ENCODE data around the gene IFI16.
"Not testable (repeated sequence)": the region's sequence is repeated elsewhere in the genome, so short reads cannot be mapped to it uniquely, and the experiment has no call there.

Gene IFI16

GRCh38 chr1:159015440-159015909 lies 5.8 kb downstream of the IFI16 start:
- ChIA-PET POLR2A (no interaction called here), CTCF (no interaction called here)
- DNase-seq (ENCODE audit: extremely low spot score): no peak
- no peak for TF ChIP-seq SUZ12 (IDR thresholded peaks at IDR 0.05)
- TF ChIP-seq ELF4 (IDR thresholded peaks at IDR 0.05): no peak
- no peak for TF ChIP-seq L3MBTL2 (conservative IDR thresholded peaks at IDR 0.05)
- TF ChIP-seq HDGF (IDR thresholded peaks at IDR 0.05; ENCODE audit: borderline replicate concordance): no peak
- TF ChIP-seq TARDBP (IDR thresholded peaks at IDR 0.05): no peak
- TF ChIP-seq CTBP1 (IDR thresholded peaks at IDR 0.05; ENCODE audit: borderline replicate concordance): no peak
- TF ChIP-seq BHLHE40 (IDR thresholded peaks at IDR 0.05; ENCODE audit: borderline replicate concordance): no peak
- no peak for TF ChIP-seq FOXK2 (IDR thresholded peaks at IDR 0.05)
- TF ChIP-seq SP1 (IDR thresholded peaks at IDR 0.05): no peak
- no peak for TF ChIP-seq FOXM1 (IDR thresholded peaks at IDR 0.05; ENCODE audit: borderline replicate concordance)
- no peak for TF ChIP-seq PKNOX1 (IDR thresholded peaks at IDR 0.05)
- TF ChIP-seq ZNF384 (IDR thresholded peaks at IDR 0.05): no peak
- TF ChIP-seq NFRKB (IDR thresholded peaks at IDR 0.05): no peak
- no peak for TF ChIP-seq LEF1 (IDR thresholded peaks at IDR 0.05; ENCODE audit: borderline replicate concordance)
- no peak for TF ChIP-seq FOXA1 (IDR thresholded peaks at IDR 0.05)
- no peak for TF ChIP-seq ARNT (IDR thresholded peaks at IDR 0.05)

- POLR2A ChIA-PET: no interaction called here
- CTCF ChIA-PET: no interaction called here
- no peak for DNase-seq (ENCODE audit: extremely low spot score)
- TF ChIP-seq HDGF (IDR thresholded peaks at IDR 0.05; ENCODE audit: borderline replicate concordance) (no peak), ARNT (IDR thresholded peaks at IDR 0.05) (no peak), FOXM1 (IDR thresholded peaks at IDR 0.05; ENCODE audit: borderline replicate concordance) (no peak), FOXA1 (IDR thresholded peaks at IDR 0.05) (no peak), FOXK2 (IDR thresholded peaks at IDR 0.05) (no peak), NFRKB (IDR thresholded peaks at IDR 0.05) (no peak), CTBP1 (IDR thresholded peaks at IDR 0.05; ENCODE audit: borderline replicate concordance) (no peak), ELF4 (IDR thresholded peaks at IDR 0.05) (no peak), ZNF384 (IDR thresholded peaks at IDR 0.05) (no peak)
Observed at GRCh38 chr1:159023723-159024122, 14.0 kb downstream of the IFI16 start.

GRCh38 chr1:159025043-159025442 lies 15.3 kb downstream of the IFI16 start:
- POLR2A ChIA-PET: no interaction called here
- TF ChIP-seq ARNT (IDR thresholded peaks at IDR 0.05) (no peak), NFRKB (IDR thresholded peaks at IDR 0.05) (no peak), SUZ12 (IDR thresholded peaks at IDR 0.05) (no peak), FOXM1 (IDR thresholded peaks at IDR 0.05; ENCODE audit: borderline replicate concordance) (no peak), LEF1 (IDR thresholded peaks at IDR 0.05; ENCODE audit: borderline replicate concordance) (no peak), HDGF (IDR thresholded peaks at IDR 0.05; ENCODE audit: borderline replicate concordance) (no peak), ELF4 (IDR thresholded peaks at IDR 0.05) (no peak), PKNOX1 (IDR thresholded peaks at IDR 0.05) (no peak), TARDBP (IDR thresholded peaks at IDR 0.05) (no peak), BHLHE40 (IDR thresholded peaks at IDR 0.05; ENCODE audit: borderline replicate concordance) (no peak), FOXA1 (IDR thresholded peaks at IDR 0.05) (no peak), FOXK2 (IDR thresholded peaks at IDR 0.05) (no peak), ZNF384 (IDR thresholded peaks at IDR 0.05) (no peak)

GRCh38 chr1:159026841-159027240 lies 17.1 kb downstream of the IFI16 start:
- POLR2A ChIA-PET; DNase-seq (ENCODE audit: extremely low spot score): not testable (repeated sequence)
- CTCF ChIA-PET: interaction anchor here (0.6 kb wide), 1 partner anchor 126 kb away, joined by 3 read pairs; no protein-coding TSS in a partner anchor

More at GRCh38 chr1:159025043-159025442, 15.3 kb downstream of the IFI16 start:
- CTCF ChIA-PET: no interaction called here
- no peak for DNase-seq (ENCODE audit: extremely low spot score)

GRCh38 chr1:159030311-159030710 lies 20.6 kb downstream of the IFI16 start:
- TF ChIP-seq SP1 (IDR thresholded peaks at IDR 0.05) (no peak), ARNT (IDR thresholded peaks at IDR 0.05) (no peak), PKNOX1 (IDR thresholded peaks at IDR 0.05) (no peak), L3MBTL2 (conservative IDR thresholded peaks at IDR 0.05) (no peak), NFRKB (IDR thresholded peaks at IDR 0.05) (no peak), FOXA1 (IDR thresholded peaks at IDR 0.05) (no peak)
- DNase-seq (ENCODE audit: extremely low spot score): no peak
- CTCF ChIA-PET: no interaction called here
- POLR2A ChIA-PET: no interaction called here

GRCh38 chr1:159030877-159031447 lies 21.3 kb downstream of the IFI16 start:
- TF ChIP-seq ARNT (IDR thresholded peaks at IDR 0.05) (no peak), NFRKB (IDR thresholded peaks at IDR 0.05) (no peak), SUZ12 (IDR thresholded peaks at IDR 0.05) (no peak), HDGF (IDR thresholded peaks at IDR 0.05; ENCODE audit: borderline replicate concordance) (no peak), ELF4 (IDR thresholded peaks at IDR 0.05) (no peak), TARDBP (IDR thresholded peaks at IDR 0.05) (no peak), PKNOX1 (IDR thresholded peaks at IDR 0.05) (no peak), LEF1 (IDR thresholded peaks at IDR 0.05; ENCODE audit: borderline replicate concordance) (no peak), BHLHE40 (IDR thresholded peaks at IDR 0.05; ENCODE audit: borderline replicate concordance) (no peak), FOXM1 (IDR thresholded peaks at IDR 0.05; ENCODE audit: borderline replicate concordance) (no peak)
- no peak for DNase-seq (ENCODE audit: extremely low spot score)
- ChIA-PET CTCF (no interaction called here), POLR2A (no interaction called here)

All from HEK293T (cell line).